HEK293T (cell line): Measurements from ENCODE around the gene UFM1.

Source experiments
- ARNT ChIP-seq: fragments of 450-650 bp; IDR thresholded peaks from 2 replicates; pipeline ENCODE4 v1.6.1; 2017; ENCODE audit warnings: mild to moderate bottlenecking
- FOXA1 ChIP-seq: fragments of 450-650 bp; IDR thresholded peaks from 2 replicates; pipeline ENCODE4 v1.6.1; 2016; ENCODE audit warnings: mild to moderate bottlenecking
- TARDBP ChIP-seq: fragments of 450-650 bp; IDR thresholded peaks from 2 replicates; pipeline ENCODE4 v1.6.1; 2016

- TF ChIP-seq TARDBP (no peak), FOXA1 (no peak), ARNT (no peak)
Observed at GRCh38 chr13:38405216-38405615, 55.6 kb downstream of the UFM1 start.
